Measurements from ENCODE around the gene SPATA45.

The SPATA45 gene

DNA sequence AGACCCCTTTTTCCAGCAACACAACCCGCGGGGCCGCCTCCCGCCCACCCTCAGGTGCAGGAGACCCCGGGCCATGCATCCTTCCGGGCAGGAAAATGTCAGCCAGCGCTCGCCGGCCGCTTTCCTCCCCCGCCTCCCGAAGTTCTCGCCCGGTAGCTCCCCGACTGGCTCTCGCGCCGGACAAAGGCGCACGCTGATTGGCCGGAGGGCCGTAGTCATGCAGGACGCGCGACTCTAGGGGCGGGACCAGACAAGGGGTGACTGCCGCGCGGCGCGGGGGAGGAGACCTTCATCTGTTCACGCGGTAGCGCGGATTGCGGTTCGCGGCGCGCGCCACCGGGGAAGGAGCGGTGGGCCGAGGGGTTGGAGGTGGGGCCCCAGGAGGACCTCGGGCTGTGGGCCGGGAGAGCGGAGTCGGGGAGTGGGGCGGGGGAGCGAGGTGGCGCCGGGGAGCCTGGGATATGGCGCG lies 10.6 kb upstream of the SPATA45 start, which contains the start of gene FLVCR1:
FLVCR1 (plus strand) TSS at position 284 of the 469 bp plus-strand sequence; CDS start at position 462, 178 bp downstream.
- Histone ChIP-seq H3F3A (ENCODE audit: control insufficient read depth, insufficient read depth) (no peaks in the 10 kb centered on the region), H3K27me3 (ENCODE audit: control insufficient read depth, low read length) (no peaks in the 10 kb centered on the region), H3K27ac (ENCODE audit: low read depth, low read length) (peak within 1 kb of the TSS; percentile 65), H3K4me1 (ENCODE audit: control insufficient read depth, low read length) (peaks cover 37% of the 10 kb centered on the region), H3K9me2 (replicated peaks; ENCODE audit: control insufficient read depth, low read length) (no peaks in the 10 kb centered on the region), H3K36me3 (ENCODE audit: control insufficient read depth, low read length) (peaks cover 36% of the 10 kb centered on the region), H3K4me2 (ENCODE audit: low read length) (peak within 1 kb of the TSS; percentile 91), H3K4me3 (ENCODE audit: low read length) (peak within 1 kb of the TSS; percentile 92), H4K20me1 (ENCODE audit: control insufficient read depth, insufficient read depth, low read depth, low read length) (peaks cover 8% of the 10 kb centered on the region; the same call in 1 of the 2 replicates), H3K79me2 (ENCODE audit: control insufficient read depth, low read length) (peaks cover 73% of the 10 kb centered on the region), H3K9me3 (ENCODE audit: control insufficient read depth, insufficient read depth, low read length) (no peaks in the 10 kb centered on the region)
- TF ChIP-seq, protein P1, sequence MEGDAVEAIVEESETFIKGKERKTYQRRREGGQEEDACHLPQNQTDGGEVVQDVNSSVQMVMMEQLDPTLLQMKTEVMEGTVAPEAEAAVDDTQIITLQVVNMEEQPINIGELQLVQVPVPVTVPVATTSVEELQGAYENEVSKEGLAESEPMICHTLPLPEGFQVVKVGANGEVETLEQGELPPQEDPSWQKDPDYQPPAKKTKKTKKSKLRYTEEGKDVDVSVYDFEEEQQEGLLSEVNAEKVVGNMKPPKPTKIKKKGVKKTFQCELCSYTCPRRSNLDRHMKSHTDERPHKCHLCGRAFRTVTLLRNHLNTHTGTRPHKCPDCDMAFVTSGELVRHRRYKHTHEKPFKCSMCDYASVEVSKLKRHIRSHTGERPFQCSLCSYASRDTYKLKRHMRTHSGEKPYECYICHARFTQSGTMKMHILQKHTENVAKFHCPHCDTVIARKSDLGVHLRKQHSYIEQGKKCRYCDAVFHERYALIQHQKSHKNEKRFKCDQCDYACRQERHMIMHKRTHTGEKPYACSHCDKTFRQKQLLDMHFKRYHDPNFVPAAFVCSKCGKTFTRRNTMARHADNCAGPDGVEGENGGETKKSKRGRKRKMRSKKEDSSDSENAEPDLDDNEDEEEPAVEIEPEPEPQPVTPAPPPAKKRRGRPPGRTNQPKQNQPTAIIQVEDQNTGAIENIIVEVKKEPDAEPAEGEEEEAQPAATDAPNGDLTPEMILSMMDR (IDR thresholded peaks at IDR 0.05; ENCODE audit: low read depth, low read length, poor library complexity, severe bottlenecking): no peak
- TF ChIP-seq EZH2phosphoT487 (IDR thresholded peaks at IDR 0.05; ENCODE audit: borderline replicate concordance, low read length): no peak

DNA sequence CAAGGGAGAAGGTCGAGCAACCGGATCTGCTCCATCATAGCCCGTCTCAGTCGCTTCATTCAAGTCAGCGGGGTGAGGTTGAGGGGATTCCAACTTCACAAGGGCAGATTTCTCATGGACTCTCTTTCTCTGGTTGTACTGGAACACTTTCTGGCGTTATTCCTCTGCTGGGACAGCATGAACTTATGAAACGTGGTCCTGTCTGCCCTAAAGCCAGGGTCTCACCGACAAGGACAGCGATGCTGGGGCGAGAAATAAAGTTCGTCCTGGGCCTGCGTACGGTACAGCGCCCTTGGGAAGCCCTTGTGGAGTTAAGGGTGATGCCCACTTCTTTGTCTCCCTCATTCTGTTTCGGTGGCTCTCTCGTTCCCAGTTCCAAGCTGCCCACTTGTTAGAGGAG lies 9.3 kb upstream of the SPATA45 start:
- Histone ChIP-seq H4K20me1 (ENCODE audit: control insufficient read depth, insufficient read depth, low read depth, low read length) (no peaks in the 10 kb centered on the region), H3K4me3 (ENCODE audit: low read length) (peak overlapping the region; percentile 92), H3K27me3 (ENCODE audit: control insufficient read depth, low read length) (no peaks in the 10 kb centered on the region), H3K9me3 (ENCODE audit: control insufficient read depth, insufficient read depth, low read length) (no peaks in the 10 kb centered on the region), H3K4me2 (ENCODE audit: low read length) (peak overlapping the region; percentile 91), H3K27ac (ENCODE audit: low read depth, low read length) (no peak overlapping the region), H3K4me1 (ENCODE audit: control insufficient read depth, low read length) (peaks cover 26% of the 10 kb centered on the region), H3K79me2 (ENCODE audit: control insufficient read depth, low read length) (peaks cover 61% of the 10 kb centered on the region), H3K9me2 (replicated peaks; ENCODE audit: control insufficient read depth, low read length) (no peaks in the 10 kb centered on the region), H3F3A (ENCODE audit: control insufficient read depth, insufficient read depth) (no peaks in the 10 kb centered on the region), H3K36me3 (ENCODE audit: control insufficient read depth, low read length) (peaks cover 23% of the 10 kb centered on the region)
- no peak for TF ChIP-seq EZH2phosphoT487 (IDR thresholded peaks at IDR 0.05; ENCODE audit: borderline replicate concordance, low read length)
- TF ChIP-seq, protein P1 (IDR thresholded peaks at IDR 0.05; ENCODE audit: low read depth, low read length, poor library complexity, severe bottlenecking): no peak

- H3F3A ChIP-seq (ENCODE audit: control insufficient read depth, insufficient read depth): no peaks in the 10 kb centered on the region
- no peaks in the 10 kb centered on the region for H3K27me3 ChIP-seq (ENCODE audit: control insufficient read depth, low read length)
- no peak overlapping the region for H3K27ac ChIP-seq (ENCODE audit: low read depth, low read length)
- no peaks in the 10 kb centered on the region for H3K9me2 ChIP-seq (replicated peaks; ENCODE audit: control insufficient read depth, low read length)
- H3K9me3 ChIP-seq (ENCODE audit: control insufficient read depth, insufficient read depth, low read length): no peaks in the 10 kb centered on the region
- H3K36me3 ChIP-seq (ENCODE audit: control insufficient read depth, low read length): peaks cover 4% of the 10 kb centered on the region
- TF ChIP-seq EZH2phosphoT487 (IDR thresholded peaks at IDR 0.05; ENCODE audit: borderline replicate concordance, low read length): no peak
- TF ChIP-seq, protein P1 (IDR thresholded peaks at IDR 0.05; ENCODE audit: low read depth, low read length, poor library complexity, severe bottlenecking): no peak
- H3K4me2 ChIP-seq (ENCODE audit: low read length): no peak overlapping the region
- H3K4me1 ChIP-seq (ENCODE audit: control insufficient read depth, low read length): peaks cover 8% of the 10 kb centered on the region
- H4K20me1 ChIP-seq (ENCODE audit: control insufficient read depth, insufficient read depth, low read depth, low read length): no peaks in the 10 kb centered on the region
- peaks cover 32% of the 10 kb centered on the region for H3K79me2 ChIP-seq (ENCODE audit: control insufficient read depth, low read length)
- no peak overlapping the region for H3K4me3 ChIP-seq (ENCODE audit: low read length)
Measured at GRCh38 chr1:212853658-212854057, 6.2 kb upstream of the SPATA45 start.
